ENCODE results near the gene ASB7. TPM values are rescaled to one million over a fixed set of nuclear protein-coding genes. Genes with fewer than 3 reads are reported as not detected.

Gene ASB7
- polyA plus RNA-seq, 1 donor: 10.4 TPM

Other genes starting within 250 kb of the ASB7 start
- gene CERS3, start 73.6 kb upstream of the ASB7 start, polyA plus RNA-seq: 0.15 TPM
- gene LINS1, start 405 bp upstream of the ASB7 start, polyA plus RNA-seq: 19.7 TPM